GM20431 (cell line): ENCODE measurements around the gene CDK17.
"Not testable (repeated sequence)": the region's sequence is repeated elsewhere in the genome, so short reads cannot be mapped to it uniquely, and the experiment has no call there.

Experiments used
- in situ Hi-C: fragments of 300-500 bp; cut with MseI, MboI; formaldehyde crosslinking; loops from one replicate; pipeline ENCODE4 v1.15.0; 2020; ENCODE audit warnings: low sequenced_read_pairs; ENCODE audit not compliant: unreplicated experiment

CDK17 gene

DNA sequence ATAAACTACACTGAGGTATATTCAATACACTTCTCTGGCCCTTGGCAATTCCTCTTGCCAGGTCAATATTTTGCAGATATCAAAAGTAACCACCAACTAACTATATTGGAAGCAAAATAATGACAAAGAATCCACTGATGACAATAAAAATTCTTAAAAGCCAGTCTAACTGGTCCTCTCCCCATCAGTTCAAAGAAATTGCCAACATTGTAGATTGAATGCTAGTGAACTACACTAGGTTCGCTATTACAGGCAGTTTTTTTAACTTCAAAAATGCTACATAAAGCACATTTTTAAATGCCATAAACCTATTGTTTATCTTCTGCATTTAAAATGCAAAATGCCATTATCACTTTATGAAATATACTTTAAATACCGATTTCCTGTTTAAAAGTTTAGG, 4.0 kb downstream of the CDK17 start:
- in situ Hi-C loops: no loop called here

GRCh38 chr12:96395236-96395635, 5.0 kb downstream of the CDK17 start:
- in situ Hi-C loops: no loop called here

DNA sequence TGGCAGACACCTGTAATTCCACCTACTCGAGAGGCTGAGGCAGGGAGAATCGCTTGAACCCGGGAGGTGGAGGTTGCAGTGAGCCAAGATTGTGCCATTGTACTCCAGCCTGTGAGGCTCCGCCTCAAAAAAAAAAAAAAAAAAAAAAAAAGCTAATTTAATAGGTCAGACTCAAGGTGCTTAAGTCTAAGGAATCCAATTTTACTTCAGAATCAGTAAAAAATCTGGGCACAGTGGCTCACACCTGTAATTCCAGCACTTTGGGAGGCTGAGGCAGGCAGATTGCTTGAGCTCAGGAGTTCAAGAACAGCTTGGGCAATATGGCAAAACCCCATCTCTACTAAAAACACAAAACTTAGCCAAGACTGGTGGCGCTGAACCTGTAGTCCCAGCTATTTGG, 7.0 kb downstream of the CDK17 start:
- in situ Hi-C loops: not testable (repeated sequence)

- in situ Hi-C loops: no loop called here
These were observed 7.8 kb downstream of the CDK17 start for GRCh38 chr12:96392397-96392796.

DNA sequence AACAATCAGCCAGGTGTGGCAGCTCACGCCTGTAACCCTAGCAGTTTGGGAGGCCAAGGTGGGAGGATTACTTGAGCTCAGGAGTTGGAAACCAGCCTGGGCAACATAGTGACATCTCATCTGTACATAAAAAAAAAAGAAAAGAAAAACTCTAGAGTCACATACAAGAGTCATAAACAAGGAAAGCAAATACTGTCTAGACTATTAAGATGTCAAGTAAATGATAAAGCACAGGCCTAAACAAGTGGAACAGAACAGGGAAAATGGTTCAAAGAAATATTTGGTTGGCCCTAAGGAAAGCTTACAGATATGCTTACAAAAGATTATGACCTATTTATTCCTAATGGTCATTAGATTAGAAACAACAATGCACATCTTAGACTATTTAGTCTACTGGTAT, 12.3 kb downstream of the CDK17 start:
- in situ Hi-C loops: no loop called here

DNA sequence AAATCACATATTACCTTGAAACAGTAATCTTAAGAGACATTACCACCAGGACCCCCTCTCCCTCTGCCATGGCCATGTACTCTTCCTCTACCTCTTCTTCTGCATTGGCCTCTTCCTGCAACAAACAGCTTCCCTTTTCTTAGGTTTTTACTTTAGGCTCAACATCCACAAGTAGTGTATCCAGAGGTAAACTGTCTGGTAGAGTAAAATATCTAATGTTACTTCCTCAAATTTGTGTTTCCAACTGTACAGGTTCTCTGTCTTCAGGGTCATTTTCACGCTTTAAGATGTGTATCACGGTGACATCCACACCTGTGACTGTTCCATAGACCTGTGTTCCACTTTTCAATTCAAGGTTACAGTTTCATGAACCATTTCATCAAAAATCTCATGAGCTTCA, 13.4 kb downstream of the CDK17 start:
- in situ Hi-C loops: no loop called here

GRCh38 chr12:96383991-96384390, 16.2 kb downstream of the CDK17 start:
- in situ Hi-C loops: no loop called here

DNA sequence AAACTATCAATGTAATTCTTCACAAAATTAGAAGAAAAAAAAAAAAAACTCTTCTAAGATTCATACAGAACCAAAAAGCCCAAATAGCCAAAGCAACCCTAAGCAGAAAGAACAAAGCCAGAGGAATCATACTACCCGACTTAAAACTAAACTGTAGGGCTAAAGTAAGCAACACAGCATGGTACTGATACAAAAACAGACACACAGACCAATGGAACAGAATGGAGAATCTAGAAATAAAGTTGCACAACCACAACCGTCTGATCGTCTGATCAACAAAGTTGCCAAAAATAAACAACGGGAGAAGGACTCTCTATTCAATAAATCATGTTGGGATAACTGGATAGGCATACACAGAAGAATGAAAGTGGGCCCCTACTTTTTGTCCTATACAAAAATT, 16.9 kb downstream of the CDK17 start:
- in situ Hi-C loops: no loop called here

DNA sequence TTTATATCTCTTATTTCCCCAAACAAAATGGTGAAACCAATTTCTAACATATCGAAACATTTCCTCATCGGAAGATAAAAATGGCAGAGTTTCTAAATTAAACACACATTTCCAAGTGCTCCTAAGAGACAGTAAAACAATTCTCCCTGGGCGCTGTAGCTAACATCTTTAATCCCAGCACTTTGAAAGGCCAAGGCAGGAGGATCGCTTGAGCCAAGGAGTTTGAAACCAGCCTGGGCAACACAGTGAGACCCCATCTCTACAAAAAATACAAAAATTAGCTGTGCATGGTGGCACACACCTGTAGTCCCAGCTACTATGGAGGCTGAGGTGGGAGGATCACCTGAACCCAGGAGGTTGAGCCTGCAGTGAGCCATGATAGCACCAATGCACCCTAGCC, 20.5 kb downstream of the CDK17 start:
- in situ Hi-C loops: not testable (repeated sequence)

DNA sequence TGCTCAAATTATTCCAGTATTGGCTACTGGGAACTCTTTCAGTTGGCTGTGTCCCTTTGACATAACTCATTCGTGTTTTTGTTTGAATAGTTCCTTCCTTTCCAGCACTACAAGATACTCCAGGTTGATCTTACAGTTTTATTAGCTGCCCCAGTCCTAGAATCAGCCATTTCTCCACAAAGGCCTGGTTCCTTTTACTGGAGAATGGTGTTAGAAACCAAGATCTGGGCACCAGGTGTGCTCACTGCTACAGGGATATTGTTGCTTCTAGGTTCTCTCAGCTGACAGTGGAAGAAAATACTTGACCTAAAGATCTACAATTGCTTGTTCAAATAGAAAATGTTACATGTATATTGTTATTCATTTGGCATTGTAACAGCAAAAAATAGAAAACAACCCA, 21.9 kb downstream of the CDK17 start:
- in situ Hi-C loops: no loop called here

DNA sequence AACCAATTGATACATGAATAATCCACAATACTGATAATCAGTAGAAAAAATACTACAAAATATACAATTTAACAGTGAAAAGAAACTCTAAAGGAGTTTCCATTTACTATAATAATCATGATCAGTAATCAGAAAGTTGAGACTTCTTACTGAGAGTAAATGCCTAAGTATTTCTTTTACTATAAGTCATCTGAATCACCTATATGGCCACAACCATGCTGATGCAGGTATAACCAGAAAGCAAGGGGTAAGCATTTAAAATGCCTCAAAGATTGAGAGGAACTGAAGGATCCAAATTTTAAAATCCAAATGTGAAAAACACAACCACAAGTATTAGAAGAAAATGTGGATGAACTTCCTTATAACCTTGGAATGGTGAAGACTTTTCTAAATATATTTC, 23.4 kb downstream of the CDK17 start:
- in situ Hi-C loops: no loop called here

- in situ Hi-C loops: no loop called here
These were observed 24.2 kb downstream of the CDK17 start for GRCh38 chr12:96375841-96376604.

DNA sequence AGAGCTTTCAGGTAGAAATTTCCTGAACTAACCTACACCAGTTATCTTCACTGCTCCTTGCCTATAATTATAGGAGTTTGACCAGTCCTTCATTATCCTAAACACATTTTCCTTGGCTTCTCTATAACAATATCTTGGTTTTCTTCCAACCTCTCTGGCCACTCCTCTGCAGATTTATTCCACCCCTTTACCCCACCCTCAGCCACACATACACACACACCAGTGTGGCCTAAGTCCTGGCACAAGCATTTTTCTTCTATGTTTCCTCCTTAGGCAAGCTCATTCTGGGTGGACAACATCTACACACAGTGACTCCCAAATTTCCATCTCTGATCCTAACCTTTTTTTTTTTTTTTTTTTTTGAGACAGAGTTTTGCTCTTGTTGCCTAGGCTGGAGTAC, 25.1 kb downstream of the CDK17 start:
- in situ Hi-C loops: no loop called here

DNA sequence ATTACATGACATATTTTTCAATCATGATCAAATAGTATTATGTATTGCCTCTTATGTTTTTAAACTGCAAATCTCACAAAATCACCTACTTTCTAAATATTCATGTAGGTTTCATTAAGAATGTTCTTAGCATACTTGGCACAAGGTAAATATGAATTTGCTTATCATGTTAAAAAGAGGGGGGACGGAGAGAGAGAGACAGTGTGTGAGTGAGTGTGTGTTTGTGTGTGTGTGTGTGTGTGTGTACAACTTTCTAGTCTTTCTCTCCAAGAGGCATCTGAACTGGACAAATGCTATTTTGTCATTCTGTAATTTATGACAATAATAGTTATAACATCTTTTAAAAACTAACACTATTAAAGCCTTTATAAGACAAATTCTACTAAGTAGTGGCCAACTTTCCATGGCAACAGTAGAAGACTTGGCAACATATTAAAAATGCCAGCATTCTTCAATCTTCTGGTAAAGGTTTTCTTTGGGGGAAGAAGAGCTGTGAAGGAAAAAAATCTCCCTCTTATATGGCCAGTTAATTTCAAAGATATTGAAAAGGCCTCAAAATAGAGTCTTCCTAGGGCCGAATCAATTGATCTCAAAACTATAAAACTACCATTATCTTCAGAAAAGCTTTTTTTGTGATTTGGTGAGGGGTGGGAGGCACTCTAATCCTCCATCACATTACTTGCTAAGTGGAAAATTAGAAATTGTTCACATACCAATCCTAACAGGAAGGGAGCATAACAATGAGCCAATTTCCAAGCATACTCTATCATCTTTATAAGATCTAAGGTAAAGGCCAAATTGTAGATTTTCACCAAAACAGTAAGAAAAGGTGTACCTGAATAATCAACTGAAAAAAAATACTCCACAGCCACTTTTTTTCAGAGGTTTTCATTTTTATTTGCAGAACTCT, 28.2 kb downstream of the CDK17 start:
- in situ Hi-C loops: no loop called here

GRCh38 chr12:96371138-96371789, 29.0 kb downstream of the CDK17 start:
- in situ Hi-C loops: no loop called here

GRCh38 chr12:96368687-96369086, 31.6 kb downstream of the CDK17 start:
- in situ Hi-C loops: no loop called here

DNA sequence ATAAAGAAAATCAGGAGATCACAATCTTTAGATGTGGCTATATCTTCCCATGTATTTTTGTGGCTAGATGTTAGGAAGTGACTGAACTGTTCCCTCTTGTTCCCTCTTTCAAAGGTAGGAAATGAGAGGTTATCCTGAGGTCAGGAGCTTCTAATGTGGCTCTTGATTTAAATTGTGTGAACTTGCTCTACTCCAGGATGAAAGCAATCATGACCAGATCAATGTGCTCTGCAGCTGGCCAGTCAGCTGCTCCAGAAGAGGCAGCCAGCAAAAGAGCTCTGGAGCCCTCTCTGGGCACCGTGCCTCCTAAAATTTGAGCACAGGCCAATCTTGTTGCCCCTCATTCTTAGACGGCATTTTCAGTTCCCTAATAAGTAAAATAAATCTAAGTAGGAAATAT, 32.0 kb downstream of the CDK17 start:
- in situ Hi-C loops: no loop called here

GRCh38 chr12:96366381-96366654, 33.9 kb downstream of the CDK17 start:
- in situ Hi-C loops: no loop called here

DNA sequence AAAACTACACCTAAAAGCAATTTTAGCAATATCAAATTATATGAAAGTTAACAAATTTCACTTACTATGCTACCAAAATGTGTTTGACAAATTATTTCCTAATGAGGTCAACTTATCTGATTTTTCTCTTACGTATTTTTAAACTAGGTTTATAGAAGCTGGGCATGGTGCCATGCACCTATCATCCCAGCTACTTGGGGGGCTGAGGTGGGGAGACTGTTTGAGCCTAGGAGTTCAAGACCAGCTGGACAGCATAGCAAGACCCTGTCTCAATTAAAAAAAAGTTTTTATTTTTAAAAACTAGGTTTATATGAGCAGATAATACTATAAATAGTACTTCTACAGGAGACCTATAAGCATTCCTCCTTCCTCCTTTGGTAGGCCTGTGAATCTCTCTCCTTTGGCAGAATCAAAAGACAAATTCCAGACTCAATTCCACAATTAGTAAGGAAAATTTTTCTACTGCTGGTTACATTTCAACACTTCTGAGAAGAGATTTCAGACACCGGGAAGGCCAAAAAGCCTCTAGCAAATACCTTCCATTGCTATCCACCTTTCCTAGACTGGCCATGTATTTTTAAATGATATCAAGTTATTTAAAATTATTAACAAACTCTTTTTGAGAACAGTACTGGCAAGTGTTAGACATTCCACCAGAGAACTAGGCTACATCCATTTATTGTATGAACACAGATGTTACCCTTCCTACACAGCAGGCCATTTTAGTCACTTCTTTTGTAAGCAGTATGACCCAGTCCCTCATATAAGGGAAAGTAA, 34.4 kb downstream of the CDK17 start:
- in situ Hi-C loops: no loop called here

DNA sequence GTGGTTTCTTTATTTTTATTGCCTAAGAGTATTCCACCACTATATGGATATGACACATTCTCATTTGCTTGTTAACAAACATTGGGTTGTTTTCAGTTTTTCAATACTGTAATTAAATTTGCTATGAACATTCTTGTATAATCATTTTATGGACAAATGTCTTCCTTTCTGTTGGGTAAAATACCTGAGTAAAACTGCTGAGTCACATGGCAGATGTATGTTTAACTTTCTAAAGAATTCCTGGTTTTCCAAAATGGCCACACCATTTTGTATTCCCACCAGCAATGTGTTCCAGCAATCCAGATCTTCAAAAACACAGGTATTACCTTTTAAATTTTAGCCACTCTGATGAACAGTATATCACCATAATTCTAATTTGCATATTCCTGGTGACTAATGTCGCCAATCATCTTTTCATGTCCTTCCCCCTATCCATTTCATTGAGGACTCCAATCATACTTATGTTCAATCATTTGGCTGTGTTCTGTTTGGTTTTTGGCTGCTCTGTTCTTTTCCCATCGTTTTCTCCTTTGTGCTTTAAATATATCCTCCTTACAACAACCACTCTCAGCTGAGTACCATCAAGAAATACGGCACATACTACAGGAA, 36.0 kb downstream of the CDK17 start:
- in situ Hi-C loops: no loop called here
